ENCODE data around the gene ARPP21. TPM values are rescaled to one million over a fixed set of nuclear protein-coding genes. Genes with fewer than 3 reads are reported as not detected.

ARPP21 gene
- polyA plus RNA-seq, 1 of the 3 experiments (the other 2 are of a cell fraction), result 1.6 TPM

- H3K9me3 ChIP-seq, result no peaks in the 10 kb centered on the region
- TF ChIP-seq SMC3 (IDR thresholded peaks at IDR 0.05; ENCODE audit: low read depth, low read length) (no peak), TAF1 (IDR thresholded peaks at IDR 0.05; ENCODE audit: borderline replicate concordance, low read depth, low read length) (no peak), MEF2A (IDR thresholded peaks at IDR 0.05; ENCODE audit: borderline replicate concordance, low read depth) (no peak), MXI1 (IDR thresholded peaks at IDR 0.05; ENCODE audit: low read depth, low read length) (no peak), PBX3 (IDR thresholded peaks at IDR 0.05) (no peak), CTCF (IDR thresholded peaks at IDR 0.05) (no peak), RXRA (IDR thresholded peaks at IDR 0.05; ENCODE audit: borderline replicate concordance, low read depth) (no peak), RFX5 (IDR thresholded peaks at IDR 0.05; ENCODE audit: low read length) (no peak), FOXM1 (IDR thresholded peaks at IDR 0.05; ENCODE audit: low read depth) (no peak), ZBTB33 (IDR thresholded peaks at IDR 0.05; ENCODE audit: borderline replicate concordance, low read depth) (no peak), YY1 (IDR thresholded peaks at IDR 0.05; ENCODE audit: low read depth) (no peak), MAX (IDR thresholded peaks at IDR 0.05; ENCODE audit: low read depth) (no peak), GABPA (IDR thresholded peaks at IDR 0.05; ENCODE audit: low read depth) (no peak), IRF3 (IDR thresholded peaks at IDR 0.05; ENCODE audit: low read depth, low read length) (no peak), EZH2phosphoT487 (IDR thresholded peaks at IDR 0.05; ENCODE audit: borderline replicate concordance, low read depth) (no peak), SIN3A (IDR thresholded peaks at IDR 0.05; ENCODE audit: borderline replicate concordance, low read depth, low read length) (no peak), REST (IDR thresholded peaks at IDR 0.05; ENCODE audit: low read depth, low read length) (no peak)
- 67% methylated on average over 7 of the region's 7 CpGs for WGBS (ENCODE audit: low lambda C conversion rate)
- H3K9ac ChIP-seq, result no peak overlapping the region
- H3K9me2 ChIP-seq, result no peaks in the 10 kb centered on the region
- H3K4me1 ChIP-seq (ENCODE audit: control insufficient read depth in 1 of 2, insufficient read depth in 2 of 2, low read depth in 1 of 2, low read length in 1 of 2), result no peaks in the 10 kb centered on the region; a peak in 1 of 4 replicates
- H3K36me3 ChIP-seq (replicated peaks in 1 of 2; ENCODE audit: control insufficient read depth in 1 of 2, insufficient read depth in 2 of 2, low read length in 1 of 2), result no peaks in the 10 kb centered on the region
- ChIA-PET CTCF (interaction anchor here (0.8 to 1.3 kb wide), 4 partner anchors 14 to 645 kb away, joined by 3 read pairs; no protein-coding TSS in a partner anchor), POLR2A (no interaction called here)
- H3K27me3 ChIP-seq (ENCODE audit: insufficient read depth), result no peaks in the 10 kb centered on the region
- H3K4me2 ChIP-seq, result no peak overlapping the region
- no peaks in the 10 kb centered on the region for H3F3A ChIP-seq (replicated peaks; ENCODE audit: insufficient read depth)
- no peak overlapping the region for H3K4me3 ChIP-seq (ENCODE audit: low read depth in 2 of 2, low read length in 1 of 2)
- H3K27ac ChIP-seq (ENCODE audit: low read depth in 2 of 2, low read length in 1 of 2), result no peak overlapping the region
- no peak for DNase-seq
- no peaks in the 10 kb centered on the region for H4K20me1 ChIP-seq (ENCODE audit: insufficient read depth)
- H2AFZ ChIP-seq (ENCODE audit: low read depth), result no peak overlapping the region
- H3K79me2 ChIP-seq (ENCODE audit: insufficient read depth), result no peaks in the 10 kb centered on the region
Observed at GRCh38 chr3:35678643-35679161, 39.4 kb downstream of the ARPP21 start.

All from SK-N-SH (cell line).